Measurements from ENCODE around the gene FAT1.

GRCh38 chr4:186592445-186592844 lies 131.2 kb downstream of the FAT1 start:
- no peak for TF ChIP-seq CTCF (IDR thresholded peaks at IDR 0.05; ENCODE audit: low read depth, low read length, poor library complexity, severe bottlenecking)
- no peak for TF ChIP-seq EZH2phosphoT487 (IDR thresholded peaks at IDR 0.05; ENCODE audit: borderline replicate concordance, low read length)

All from DOHH2 (cell line).